ENCODE data around the gene FAIM2. TPM values are rescaled to one million over a fixed set of nuclear protein-coding genes. Genes with fewer than 3 reads are reported as not detected.
"Not testable (repeated sequence)": the region's sequence is repeated elsewhere in the genome, so short reads cannot be mapped to it uniquely, and the experiment has no call there.

Gene FAIM2
- total RNA-seq, 1 experiment from 2014 or later: not detected

DNA sequence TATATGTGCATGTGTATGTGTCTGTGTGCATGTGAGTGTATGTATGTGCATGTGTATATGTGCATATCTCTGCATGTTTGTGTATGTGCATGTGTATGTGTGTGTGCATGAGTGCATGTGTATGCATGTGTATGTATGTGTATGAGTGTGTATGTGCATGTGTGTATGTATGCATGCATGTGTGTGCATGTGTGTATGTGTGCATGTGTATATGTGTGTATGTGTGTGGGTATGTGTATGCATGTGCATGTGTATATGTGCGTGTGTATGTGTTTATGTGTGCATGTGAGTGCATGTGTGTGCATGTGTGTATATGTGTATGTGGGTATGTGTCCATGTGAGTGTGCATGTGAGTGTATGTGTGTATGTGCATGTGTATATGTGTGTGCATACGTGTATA lies 24.6 kb downstream of the FAIM2 start:
- not testable (repeated sequence) for DNase-seq (ENCODE audit: low spot score)

DNA sequence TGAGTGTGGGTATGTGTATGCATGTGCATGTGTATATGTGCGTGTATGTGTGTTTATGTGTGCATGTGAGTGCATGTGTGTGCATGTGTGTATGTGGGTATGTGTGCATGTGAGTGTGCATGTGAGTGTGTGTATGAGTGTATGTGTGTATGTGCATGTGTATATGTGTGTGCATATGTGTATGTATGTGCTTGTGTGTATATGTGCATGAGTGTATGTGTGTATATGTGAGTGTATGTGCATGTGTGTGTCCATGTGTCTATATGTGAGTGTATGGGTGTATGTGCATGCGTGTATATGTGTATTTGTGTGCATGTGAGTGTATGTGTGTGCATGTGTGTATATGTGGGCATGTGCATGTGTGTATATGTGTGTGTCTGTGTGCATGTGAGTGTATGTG lies 25.7 kb downstream of the FAIM2 start:
- no peak for DNase-seq (ENCODE audit: low spot score)

DNA sequence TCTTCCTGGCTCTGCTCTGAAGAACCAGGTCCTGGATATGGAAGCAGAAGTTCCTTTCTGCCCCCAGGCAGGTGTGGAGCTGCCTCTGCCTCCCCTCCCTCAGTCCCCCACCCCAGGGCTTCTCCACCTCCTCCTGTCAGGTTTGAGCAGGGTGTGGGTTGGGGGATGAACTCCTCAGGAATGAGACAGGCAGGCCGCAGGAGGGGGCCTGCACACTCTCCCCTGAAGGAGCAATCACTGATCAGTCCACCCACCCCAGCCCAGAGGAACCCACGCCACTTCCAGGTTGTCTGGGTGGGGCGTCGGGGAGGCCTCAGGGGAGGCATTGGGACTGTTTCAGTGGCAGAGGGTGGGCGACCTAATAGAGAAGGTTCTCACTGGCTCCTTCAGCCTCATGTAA lies 26.6 kb downstream of the FAIM2 start:
- no peak for DNase-seq (ENCODE audit: low spot score)

DNA sequence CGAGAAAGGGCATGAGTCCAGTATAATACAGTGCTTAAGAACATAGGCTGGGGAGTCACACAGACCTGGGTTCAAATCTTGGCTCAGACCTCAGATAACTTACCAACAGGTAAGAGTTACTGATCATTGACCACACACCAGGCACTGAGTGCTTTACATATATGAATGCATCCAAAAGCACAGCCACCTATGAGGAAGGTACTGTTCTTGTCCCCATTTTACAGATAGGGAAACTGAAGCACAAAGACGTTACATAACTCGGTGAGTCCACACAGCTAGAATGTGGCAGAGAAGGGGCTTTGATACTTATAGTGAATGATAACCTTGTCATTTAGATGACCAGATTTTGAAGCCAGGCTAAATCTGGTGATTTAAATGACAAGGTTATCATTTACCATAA lies 27.6 kb downstream of the FAIM2 start:
- DNase-seq (ENCODE audit: low spot score): no peak

DNA sequence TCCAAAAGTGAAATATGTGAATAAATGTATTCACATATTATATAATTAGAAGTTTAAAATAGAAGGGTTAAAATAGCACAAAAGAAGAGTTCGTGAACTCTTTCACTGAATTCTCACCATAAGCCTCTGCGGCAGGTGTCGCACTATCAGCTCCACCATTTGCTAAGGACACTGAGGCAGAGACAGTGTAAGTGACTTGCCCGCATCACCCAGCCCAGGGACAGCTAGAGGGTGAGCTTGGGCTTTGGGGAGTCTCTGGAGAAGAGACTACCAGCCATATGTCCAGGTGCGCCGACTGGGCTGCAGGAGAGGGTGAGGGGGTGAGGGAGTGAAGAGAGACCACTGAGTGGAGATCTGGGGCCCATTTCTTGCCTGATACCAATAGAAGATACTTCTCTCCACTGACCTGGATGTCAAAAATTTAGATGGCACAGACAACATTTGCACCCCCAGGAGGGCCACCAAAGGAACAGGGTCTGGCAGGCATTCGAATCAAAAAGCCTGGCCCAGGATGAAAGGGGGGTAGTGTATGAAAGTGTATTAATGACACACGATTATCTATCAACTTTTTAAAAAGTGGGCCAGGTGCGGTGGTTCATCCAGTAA lies 28.5 kb downstream of the FAIM2 start:
- DNase-seq (ENCODE audit: low spot score): no peak

DNA sequence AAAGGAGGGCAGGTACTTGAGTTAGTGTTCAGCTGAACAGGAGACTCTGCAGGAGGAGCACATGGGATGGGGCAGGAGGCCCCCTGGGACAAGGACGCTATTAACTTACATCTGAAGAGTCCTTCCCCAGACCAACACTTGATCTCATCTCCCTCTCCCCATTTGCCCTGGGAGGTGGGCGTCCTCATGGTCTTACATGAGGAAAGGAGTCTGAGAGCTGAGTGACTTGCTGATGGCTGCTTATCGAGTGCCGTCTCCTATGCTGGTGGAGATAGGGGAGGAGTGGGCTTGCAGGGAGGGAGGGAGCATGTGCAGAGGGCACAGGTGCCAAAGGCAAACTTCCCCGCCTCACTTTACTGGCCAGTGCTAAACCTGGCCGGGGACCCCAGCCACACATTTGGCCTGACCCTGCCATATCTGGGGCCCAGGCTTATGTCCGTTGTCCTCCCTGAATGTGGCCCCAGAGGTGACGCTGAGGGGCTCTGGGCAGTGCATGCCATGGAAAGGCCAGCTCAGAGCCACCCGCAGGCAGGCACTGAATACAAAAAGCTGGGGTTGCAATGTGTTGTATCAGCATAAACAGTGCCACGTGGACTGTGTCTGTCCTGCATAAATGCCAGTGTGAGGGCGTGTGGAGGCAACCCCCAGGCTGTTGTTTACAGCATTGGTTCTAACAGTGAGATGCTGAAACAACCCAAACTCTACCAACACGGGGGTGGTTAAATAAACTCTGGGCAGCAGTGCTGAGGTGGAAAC lies 29.4 kb downstream of the FAIM2 start:
- no peak for DNase-seq (ENCODE audit: low spot score)

DNA sequence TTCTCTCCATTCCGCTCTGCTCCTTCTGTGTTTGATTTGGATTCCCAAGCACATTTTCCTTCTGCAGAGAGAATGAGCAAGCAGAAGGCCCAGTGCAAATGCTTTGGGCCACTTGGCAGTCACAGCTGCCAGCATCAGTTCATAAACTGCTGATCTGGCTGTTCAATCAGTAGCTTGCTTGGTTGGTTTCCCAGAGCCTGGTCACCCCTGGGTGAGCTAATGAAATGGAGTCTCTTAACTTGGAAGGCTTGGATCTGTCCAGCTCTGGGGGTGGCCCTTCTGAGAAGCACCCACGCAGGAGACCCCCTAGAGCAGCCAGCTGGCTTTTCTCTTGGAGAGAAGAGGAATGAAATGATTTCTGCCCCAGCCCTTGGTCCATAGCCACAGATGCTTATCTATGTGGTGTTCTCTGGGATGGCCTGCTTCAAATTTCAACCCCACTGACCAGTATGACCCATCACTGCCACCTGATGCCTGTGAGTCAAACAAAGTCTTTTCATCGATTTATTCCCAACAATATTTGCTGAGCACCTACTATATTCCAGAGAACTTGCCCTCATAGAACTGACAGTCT lies 30.3 kb downstream of the FAIM2 start:
- DNase-seq (ENCODE audit: low spot score): no peak

DNA sequence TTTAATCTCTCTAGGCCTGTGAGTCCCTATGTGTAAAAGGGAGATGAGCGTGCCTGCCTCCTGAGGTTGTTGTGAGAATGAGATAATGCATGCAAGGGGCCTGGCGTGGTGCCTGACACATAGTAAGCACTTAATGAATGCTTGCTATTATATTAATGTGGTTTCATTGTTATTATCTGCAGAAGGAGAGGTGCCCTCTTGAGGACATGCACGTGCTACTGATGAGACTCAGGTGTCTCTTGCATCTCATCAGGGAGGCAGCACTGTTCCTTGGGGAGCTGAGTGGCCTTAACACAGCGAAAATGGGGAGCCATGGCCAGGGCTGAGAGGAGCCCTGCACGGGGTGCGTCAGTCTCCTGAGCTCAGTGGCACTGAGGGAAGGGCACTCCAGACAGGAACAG lies 30.9 kb downstream of the FAIM2 start:
- no peak for DNase-seq (ENCODE audit: low spot score)

DNA sequence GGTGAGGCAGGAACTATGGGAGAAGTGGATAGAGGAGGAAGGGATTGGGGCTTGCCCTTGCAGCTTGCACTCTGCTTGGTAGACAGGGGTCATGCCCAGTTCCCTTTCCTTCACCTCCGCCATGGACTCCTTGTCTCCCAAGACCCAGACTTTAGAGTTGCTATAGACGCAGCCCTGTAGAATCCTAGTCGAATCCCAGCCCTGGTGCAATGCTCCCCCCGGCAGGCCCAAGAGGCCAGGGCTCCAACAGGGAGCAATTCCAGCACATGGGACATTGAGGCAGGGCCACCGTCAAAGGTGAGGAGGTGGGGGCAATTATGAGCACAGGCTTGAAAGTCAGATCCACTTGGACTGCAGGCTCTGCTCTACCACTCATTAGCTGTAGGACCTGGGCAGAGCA lies 31.3 kb downstream of the FAIM2 start:
- DNase-seq (ENCODE audit: low spot score): no peak

DNA sequence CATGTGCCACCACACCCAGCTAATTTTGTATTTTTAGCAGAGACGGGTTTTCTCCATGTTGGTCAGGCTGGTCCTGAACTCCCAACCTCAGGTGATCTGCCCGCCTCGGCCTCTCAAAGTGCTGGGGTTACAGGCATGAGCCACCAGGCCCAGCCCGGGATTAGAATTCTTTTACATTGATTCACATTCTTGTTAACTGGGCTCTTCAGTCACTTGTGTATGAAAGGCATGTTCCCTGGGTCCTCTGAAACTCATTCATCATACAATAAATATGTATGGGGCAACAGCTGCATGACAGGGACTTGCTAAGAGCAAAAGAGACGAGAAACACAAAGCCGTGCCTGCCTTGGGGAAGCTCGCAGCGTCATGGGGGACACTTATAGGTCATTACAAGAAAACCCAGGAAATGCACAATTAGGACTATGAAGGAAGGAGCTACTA lies 31.9 kb downstream of the FAIM2 start:
- not testable (repeated sequence) for DNase-seq (ENCODE audit: low spot score)

DNA sequence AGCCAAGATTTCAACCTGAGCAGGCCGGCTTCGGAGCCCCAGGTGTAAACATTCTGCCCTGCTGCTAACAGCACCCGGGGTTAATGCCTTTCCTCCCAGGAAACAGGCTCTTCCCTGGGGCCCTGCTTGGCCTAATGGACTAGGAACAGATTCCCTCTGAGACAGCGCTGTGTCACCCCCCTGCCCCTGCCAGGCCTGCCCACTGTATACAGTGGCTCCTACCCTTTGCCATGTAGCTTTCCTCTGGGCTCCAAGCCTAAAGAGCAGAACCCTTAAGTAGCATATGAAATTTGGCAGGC lies 32.5 kb downstream of the FAIM2 start:
- no peak for DNase-seq (ENCODE audit: low spot score)

DNA sequence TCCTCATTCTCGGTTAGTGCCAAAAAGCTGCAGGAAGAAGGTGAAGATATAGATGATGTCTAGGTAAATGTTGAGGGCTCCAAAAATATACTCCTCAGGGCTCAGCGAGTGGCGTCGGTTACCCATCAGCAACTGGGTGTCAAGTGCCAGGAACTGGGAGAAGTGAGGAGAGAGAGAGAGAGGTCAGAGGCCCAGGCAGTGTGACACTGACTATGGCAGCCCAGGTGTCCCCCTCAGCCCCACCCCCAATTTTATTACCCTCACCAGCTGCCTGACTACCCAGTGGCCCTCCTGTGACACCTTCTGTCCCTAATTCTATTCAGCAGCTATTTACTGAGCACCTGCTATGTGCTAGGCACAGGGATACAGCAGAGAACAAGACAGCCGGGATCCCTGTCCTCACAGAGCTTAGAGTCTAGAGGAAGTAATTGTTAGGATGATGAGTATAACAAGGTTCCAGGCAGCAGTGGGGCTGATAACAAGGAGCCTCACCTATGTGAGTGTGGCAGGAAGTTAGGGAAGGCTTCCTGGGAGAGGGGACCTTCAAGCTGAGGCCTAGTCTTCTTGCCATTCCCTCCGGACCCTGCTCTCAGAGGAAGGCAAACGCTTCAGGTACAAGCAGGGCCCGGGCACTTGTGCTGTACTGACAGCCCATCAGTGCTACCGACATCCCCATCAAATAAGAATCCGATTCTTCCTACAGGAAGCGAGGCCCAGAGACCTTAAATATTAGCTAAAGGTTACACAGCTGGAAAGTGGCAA lies 33.0 kb downstream of the FAIM2 start:
- no peak for DNase-seq (ENCODE audit: low spot score)

DNA sequence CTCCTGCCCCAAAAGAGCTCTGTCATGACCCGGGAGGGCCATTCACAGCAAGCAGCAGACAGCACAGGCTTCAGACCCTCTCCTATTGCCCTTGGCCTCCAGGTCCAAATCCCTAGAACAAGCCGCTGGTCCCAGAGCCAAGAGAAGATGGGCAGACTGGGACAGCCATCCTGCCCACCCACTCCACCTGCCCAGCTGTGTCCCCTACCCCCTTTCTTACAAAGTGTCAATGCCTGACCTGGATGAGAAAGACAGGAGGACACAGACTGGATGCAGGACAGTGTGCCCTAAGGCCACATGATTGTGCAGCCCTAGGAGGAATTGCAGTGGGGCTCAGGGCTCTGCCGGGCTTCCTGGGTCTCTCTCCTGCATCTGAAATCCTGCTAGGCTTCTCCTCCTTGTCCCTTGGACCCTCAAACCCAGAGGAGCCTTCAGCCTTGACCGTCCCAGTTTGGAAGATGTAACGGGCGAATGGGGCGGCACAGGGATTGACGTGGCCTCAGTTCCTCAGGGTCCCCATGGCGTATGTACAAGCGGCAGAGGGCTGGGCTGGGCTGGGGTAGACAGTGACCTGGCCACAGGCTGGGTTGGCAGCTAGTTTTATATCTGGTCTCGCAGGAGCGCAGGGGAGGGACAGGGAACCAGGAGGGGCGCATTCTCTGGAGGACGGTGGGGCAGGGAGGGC lies 33.7 kb downstream of the FAIM2 start:
- DNase-seq (ENCODE audit: low spot score): no peak

DNA sequence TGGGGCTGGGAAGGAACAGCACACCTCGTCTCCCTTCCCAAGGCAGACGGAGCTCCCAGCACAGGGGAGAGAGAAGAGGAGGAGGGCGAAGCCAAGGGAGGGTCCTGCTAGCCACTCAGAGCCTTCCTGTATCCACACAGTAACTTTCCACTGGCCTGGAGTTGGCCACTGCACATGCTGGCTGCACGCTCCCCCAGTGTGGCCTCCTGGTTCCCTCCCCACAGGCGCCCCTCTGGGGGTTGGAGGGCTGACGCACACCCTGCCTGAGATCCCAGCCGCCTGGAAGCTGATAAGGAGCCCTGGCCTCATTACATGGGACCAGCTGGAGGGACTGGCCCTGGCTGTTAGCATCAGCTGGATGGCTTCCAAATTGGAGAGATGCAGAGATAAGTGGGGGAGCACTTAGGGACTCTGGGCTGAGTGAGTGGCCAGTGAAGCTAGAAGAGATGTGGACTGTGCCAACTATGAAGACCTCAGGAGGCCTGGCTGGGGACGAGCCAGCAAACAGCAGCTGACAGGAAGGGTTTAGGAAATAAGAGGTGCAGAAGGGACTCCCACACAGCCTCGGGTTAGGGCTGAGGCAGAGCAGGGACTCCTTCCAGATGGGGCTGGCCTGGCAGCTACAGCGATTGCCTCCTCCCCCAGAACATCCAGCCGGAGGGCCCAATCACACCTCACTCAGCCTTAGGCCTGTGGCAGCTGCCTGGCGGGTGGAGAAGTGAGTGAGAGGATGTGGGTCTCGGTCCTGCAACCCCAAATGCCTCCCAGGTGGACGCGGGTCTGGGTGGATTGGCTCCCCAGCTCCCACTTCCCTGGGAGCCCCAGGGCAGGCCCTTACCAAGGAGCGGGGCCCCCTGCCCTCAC lies 34.5 kb downstream of the FAIM2 start:
- DNase-seq (ENCODE audit: low spot score): peak; percentile 99

DNA sequence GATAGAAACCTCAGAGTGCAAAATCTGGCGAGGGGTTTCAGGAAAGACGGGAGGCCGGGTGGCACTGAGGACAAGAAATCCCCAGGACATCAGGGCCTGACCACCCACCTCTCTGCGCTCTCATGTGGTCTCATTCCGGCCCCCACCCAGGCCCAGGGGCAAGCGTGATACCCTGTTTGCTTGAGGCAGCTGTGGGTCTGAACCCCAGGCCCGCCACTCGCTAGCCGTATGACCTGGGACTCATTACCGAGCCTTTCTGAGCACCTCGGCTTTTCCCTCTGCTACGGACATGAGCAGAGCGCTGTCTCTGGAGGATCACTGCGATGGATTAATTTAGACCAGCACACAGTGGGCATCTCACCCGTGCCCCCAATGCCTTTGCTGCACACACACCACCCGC lies 35.3 kb downstream of the FAIM2 start:
- no peak for DNase-seq (ENCODE audit: low spot score)

DNA sequence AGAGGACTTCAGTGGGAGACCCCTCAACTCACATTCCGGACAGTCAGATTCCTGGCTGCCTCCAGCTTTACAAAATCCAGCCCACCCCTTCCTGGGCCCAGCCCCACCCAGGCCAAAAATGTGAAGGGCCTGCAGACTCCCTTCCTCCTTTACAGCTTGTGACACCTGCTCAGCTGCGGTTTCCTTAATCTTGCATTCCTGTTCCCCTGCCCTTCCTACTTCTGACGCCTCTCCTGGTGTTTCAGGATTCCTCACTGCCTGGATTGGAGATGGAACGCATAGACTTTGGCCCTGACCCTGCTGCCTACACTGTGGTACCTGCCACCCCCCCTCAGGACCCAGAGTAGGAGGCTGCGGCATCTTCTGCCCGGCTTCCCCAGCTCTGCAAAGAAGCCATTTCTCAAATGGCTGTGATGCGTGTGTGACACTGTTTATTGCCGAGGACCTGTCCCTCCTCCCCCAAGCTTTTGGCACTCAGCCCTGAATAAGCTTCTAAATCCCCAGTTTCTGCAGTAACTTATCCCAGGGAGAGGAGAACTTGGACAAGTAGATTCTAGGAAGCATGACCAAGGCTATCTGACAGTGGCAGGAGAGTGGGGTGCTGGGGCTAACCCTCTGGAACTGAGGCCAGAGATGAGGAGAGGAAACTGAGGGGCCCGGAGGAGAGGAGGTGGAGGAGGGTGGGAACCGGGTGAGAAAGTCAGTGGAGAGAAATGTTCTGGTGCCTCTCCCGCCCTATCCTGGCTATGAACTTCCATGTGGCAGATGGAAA lies 35.9 kb downstream of the FAIM2 start:
- peak; percentile 48 for DNase-seq (ENCODE audit: low spot score)

DNA sequence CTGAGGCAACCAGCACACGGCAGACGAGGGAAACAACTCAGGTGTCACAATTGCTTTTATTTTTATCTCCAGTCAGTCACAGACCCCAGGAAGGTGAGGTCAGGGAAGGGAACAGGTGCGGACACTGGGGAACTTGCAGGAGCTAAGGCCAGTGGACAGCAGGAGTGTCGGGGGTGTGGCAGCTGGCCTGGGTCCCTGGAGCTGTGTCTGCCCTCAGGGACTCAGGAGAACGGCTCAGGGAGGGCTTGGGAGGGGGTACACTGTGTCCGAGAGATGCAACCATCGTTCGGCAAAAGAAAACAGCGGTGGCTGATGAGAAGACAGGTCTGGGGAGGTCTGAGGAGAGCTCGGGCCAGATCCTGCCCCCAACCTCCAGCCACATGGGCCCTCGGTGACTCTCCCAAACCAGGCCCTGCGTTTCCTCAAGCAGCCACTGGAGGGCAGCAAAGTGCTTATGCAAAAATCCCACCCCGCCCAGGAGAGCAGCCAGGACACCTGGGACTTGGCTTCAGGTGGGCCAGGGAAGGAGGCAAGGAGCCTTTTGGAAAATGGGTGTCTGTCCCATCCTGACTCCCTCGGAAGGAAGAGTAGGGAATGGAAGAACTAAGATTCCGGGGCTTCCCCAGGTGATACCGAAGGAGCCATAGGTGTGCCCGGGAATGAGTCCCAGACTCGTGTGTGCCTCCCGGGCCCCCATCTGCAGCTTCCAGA lies 36.7 kb downstream of the FAIM2 start:
- peak; percentile 55 for DNase-seq (ENCODE audit: low spot score)

DNA sequence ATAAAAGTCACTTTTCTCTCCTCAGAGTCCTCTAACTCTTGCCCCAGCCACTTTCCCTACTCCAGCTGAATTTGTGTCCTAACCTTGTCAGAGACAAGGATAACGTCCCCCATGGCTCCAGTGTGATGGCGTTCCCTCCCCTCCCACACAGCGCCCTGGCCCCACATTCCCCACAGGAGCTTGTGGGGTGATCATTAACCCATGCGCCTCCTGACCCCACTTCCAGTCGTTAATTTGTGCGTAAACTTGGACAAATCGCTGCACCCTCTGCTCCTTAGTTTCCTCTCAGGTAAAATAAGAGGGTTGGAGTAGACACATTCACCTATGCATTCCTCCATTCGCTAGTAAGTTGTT lies 37.9 kb downstream of the FAIM2 start:
- no peak for DNase-seq (ENCODE audit: low spot score)

DNA sequence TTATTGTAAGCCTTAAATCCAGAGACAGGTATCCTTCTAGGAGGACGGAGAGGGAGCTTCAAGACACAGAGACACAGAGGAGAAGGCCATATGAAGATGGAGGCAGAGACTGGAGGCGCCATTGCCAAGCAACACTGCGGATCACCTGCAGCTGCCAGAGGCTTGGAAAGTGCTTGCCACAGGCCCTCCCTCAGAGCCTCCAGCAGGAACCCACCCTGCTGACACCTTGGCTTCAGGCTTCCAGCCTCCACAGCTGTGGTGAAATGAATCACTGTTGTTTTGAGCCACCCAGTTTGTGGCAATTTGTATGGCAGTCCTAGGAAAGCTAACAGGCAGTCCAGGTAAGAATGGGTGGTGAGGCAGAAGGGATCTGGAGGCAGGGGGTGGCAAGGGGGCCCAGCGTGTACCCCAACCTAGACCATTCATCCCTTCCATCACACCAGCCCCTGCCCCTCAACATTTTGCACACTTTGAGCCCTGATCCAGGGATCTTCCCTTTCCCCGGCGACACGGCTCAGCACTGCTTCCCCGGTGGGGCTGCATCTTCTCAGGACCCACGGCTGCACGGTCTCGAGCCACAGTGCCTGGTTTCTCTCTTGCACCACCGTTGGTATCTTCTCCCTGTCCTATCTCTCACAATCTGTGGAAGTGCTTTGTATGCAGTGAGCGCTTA lies 38.5 kb downstream of the FAIM2 start:
- DNase-seq (ENCODE audit: low spot score): no peak

DNA sequence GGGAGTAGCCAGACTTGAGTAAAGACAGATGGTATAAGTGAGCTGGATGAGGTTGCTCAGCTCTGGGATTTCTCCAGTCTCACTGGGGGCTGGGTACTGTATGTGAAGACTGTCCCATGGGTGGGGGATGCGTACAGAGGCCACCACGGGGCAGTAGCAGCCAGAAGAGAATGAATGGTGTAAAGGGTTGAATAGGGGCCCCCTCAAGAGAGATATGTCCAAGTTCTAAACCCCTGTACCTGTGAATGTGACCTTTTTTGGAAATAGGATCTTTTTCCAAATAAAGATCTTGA lies 39.0 kb downstream of the FAIM2 start:
- DNase-seq (ENCODE audit: low spot score): no peak
